DOHH2 (cell line): ENCODE measurements around the gene PLIN1.

ENCODE experiments used
- H3F3A ChIP-seq: fragments of 200-600 bp; sonication (generic), shearing (Covaris generic); 2 replicates; pipeline ENCODE4 v1.6.0; 2016; ENCODE audit warnings: antibody characterized with exemption, mild to moderate bottlenecking; ENCODE audit not compliant: control insufficient read depth, insufficient read depth
- H3K27ac ChIP-seq: fragments of 200-600 bp; sonication (generic); 2 replicates; pipeline ENCODE4 v1.5.1; 2014; ENCODE audit warnings: low read depth, mild to moderate bottlenecking, low read length, moderate library complexity
- H3K27me3 ChIP-seq: fragments of 200-600 bp; sonication (generic); 2 replicates; pipeline ENCODE4 v1.6.1; 2014; ENCODE audit warnings: mild to moderate bottlenecking, low read length, mixed read lengths; ENCODE audit not compliant: control insufficient read depth
- H3K36me3 ChIP-seq: fragments of 200-600 bp; sonication (generic); 2 replicates; pipeline ENCODE4 v1.6.1; 2014; ENCODE audit warnings: mild to moderate bottlenecking, low read length, moderate library complexity, mixed read lengths; ENCODE audit not compliant: control insufficient read depth
- H3K4me1 ChIP-seq: fragments of 200-600 bp; sonication (generic); 2 replicates; pipeline ENCODE4 v1.6.1; 2014; ENCODE audit warnings: mild to moderate bottlenecking, low read length, mixed read lengths; ENCODE audit not compliant: control insufficient read depth
- H3K4me2 ChIP-seq: fragments of 200-600 bp; sonication (generic); 2 replicates; pipeline ENCODE4 v1.6.0; 2014; ENCODE audit warnings: mild to moderate bottlenecking, low read length, moderate library complexity
- H3K4me3 ChIP-seq: fragments of 200-600 bp; sonication (generic); 2 replicates; pipeline ENCODE4 v1.5.1; 2014; ENCODE audit warnings: mild to moderate bottlenecking, low read length, mixed read lengths
- H3K79me2 ChIP-seq: fragments of 200-600 bp; sonication (generic); 2 replicates; pipeline ENCODE4 v1.6.1; 2014; ENCODE audit warnings: mild to moderate bottlenecking, low read length, mixed read lengths; ENCODE audit not compliant: control insufficient read depth
- H3K9me2 ChIP-seq: fragments of 200-600 bp; sonication (generic); replicated peaks from 2 replicates; pipeline ENCODE4 v1.6.1; 2014; ENCODE audit warnings: mild to moderate bottlenecking, low read length, mixed read lengths; ENCODE audit not compliant: control insufficient read depth
- H3K9me3 ChIP-seq: fragments of 200-600 bp; sonication (generic); 2 replicates; pipeline ENCODE4 v1.6.1; 2014; ENCODE audit warnings: antibody characterized with exemption, low read length, mixed read lengths; ENCODE audit not compliant: control insufficient read depth, insufficient read depth
- H4K20me1 ChIP-seq: fragments of 200-600 bp; sonication (generic); 2 replicates; pipeline ENCODE4 v1.6.0; 2014; ENCODE audit warnings: low read depth, mild to moderate bottlenecking, antibody characterized with exemption, low read length, moderate library complexity; ENCODE audit not compliant: control insufficient read depth, insufficient read depth
- CTCF ChIP-seq: fragments of 200-600 bp; sonication (generic); IDR thresholded peaks from one replicate; pipeline ENCODE4 v1.5.1; 2014; ENCODE audit warnings: antibody characterized with exemption, mild to moderate bottlenecking, low read depth, low read length; ENCODE audit not compliant: poor library complexity, severe bottlenecking
- EZH2phosphoT487 ChIP-seq: fragments of 200-600 bp; sonication (generic); IDR thresholded peaks from 2 replicates; pipeline ENCODE4 v1.6.1; 2017; ENCODE audit warnings: borderline replicate concordance, mild to moderate bottlenecking, antibody characterized with exemption, low read length, moderate library complexity, mixed read lengths

The PLIN1 gene

GRCh38 chr15:89630974-89631901 lies 47.9 kb downstream of the PLIN1 start:
- Histone ChIP-seq H3K4me1 (no peaks in the 10 kb centered on the region), H3K27me3 (no peaks in the 10 kb centered on the region), H3K36me3 (peaks cover 57% of the 10 kb centered on the region)

GRCh38 chr15:89630260-89630659 lies 48.9 kb downstream of the PLIN1 start:
- H3K9me2 ChIP-seq, result no peaks in the 10 kb centered on the region
- H3K4me3 ChIP-seq, result no peak overlapping the region
- no peaks in the 10 kb centered on the region for H3K27me3 ChIP-seq
- no peak for TF ChIP-seq EZH2phosphoT487
- TF ChIP-seq CTCF, result no peak
- no peaks in the 10 kb centered on the region for H3K4me1 ChIP-seq
- no peaks in the 10 kb centered on the region for H3K79me2 ChIP-seq
- no peaks in the 10 kb centered on the region for H3F3A ChIP-seq
- no peaks in the 10 kb centered on the region for H4K20me1 ChIP-seq
- peaks cover 67% of the 10 kb centered on the region for H3K36me3 ChIP-seq
- no peak overlapping the region for H3K4me2 ChIP-seq
- no peak overlapping the region for H3K27ac ChIP-seq
- no peaks in the 10 kb centered on the region for H3K9me3 ChIP-seq

More at GRCh38 chr15:89630974-89631901, 47.9 kb downstream of the PLIN1 start:
- Histone ChIP-seq H3F3A (no peaks in the 10 kb centered on the region), H3K27ac (no peak overlapping the region), H3K9me3 (no peaks in the 10 kb centered on the region), H3K79me2 (no peaks in the 10 kb centered on the region), H3K9me2 (no peaks in the 10 kb centered on the region), H4K20me1 (no peaks in the 10 kb centered on the region), H3K4me2 (no peak overlapping the region), H3K4me3 (no peak overlapping the region)
- TF ChIP-seq EZH2phosphoT487 (no peak), CTCF (no peak)

- Histone ChIP-seq H3K79me2 (no peaks in the 10 kb centered on the region), H3K4me2 (no peak overlapping the region), H3K9me2 (no peaks in the 10 kb centered on the region), H3K36me3 (peaks cover 71% of the 10 kb centered on the region), H3K4me1 (no peaks in the 10 kb centered on the region), H3F3A (no peaks in the 10 kb centered on the region), H3K27me3 (no peaks in the 10 kb centered on the region), H3K9me3 (no peaks in the 10 kb centered on the region), H3K4me3 (no peak overlapping the region), H4K20me1 (no peaks in the 10 kb centered on the region), H3K27ac (no peak overlapping the region)
- TF ChIP-seq EZH2phosphoT487 (no peak), CTCF (no peak)
Measured at GRCh38 chr15:89629829-89630228, 49.3 kb downstream of the PLIN1 start.
